Activated CD4-positive, alpha-beta T cell treated with anti-CD3 and anti-CD28 coated beads, Interleukin-10, Interleukin-2, amounts not matched to agents 100 ng/mL and 50 ng/mL, durations not matched to agents 16 hours and 8 hours (primary cell): Measurements from ENCODE around the gene LRFN4.
"Not testable (repeated sequence)": the region's sequence is repeated elsewhere in the genome, so short reads cannot be mapped to it uniquely, and the experiment has no call there.

Source experiments
- DNase-seq: peaks from one replicate; pipeline ENCODE4 v3.0.0-alpha.2; 2020

Gene LRFN4

DNA sequence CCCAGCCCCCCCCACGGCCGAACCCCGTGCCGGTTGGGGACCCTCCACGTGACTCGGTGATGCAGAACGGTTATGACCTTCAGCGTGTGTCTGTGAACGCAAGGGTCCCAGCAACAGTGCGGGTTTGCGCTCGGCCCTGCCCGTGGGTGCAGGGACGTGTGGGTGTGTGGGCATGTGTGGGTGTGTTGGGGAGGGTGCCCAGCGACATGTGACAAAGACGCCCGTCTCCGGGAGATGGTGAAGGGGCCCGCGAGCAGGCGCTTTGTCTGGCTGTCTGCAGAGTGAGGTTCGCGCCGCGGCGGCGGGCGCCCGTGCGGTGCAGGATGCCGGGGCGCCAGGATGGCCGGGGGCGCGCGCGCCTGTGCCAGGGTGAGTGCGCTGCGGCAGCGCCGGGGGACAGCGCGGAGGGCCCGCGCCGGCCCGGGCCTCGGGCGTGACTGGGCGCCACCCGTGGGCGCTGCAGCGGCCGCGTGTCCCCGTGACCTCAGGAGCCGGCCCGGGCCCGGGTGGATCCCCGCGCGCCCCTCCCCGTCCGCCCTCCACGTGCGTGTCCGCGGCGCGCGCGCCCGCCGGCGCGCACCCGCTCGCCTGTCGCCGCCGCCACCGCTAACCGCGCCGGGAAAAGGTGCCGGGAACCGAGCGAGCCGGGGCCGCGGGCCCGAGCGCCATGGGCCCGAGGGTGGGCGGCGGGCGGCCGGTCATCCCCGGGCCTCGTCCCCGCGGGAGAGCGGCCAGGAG lies at the start of gene LRFN4:
LRFN4 (plus strand) TSS at position 569 of the 738 bp plus-strand sequence. CDS start 681 bp downstream, outside the sequence.
- peak; percentile 52 for DNase-seq

DNA sequence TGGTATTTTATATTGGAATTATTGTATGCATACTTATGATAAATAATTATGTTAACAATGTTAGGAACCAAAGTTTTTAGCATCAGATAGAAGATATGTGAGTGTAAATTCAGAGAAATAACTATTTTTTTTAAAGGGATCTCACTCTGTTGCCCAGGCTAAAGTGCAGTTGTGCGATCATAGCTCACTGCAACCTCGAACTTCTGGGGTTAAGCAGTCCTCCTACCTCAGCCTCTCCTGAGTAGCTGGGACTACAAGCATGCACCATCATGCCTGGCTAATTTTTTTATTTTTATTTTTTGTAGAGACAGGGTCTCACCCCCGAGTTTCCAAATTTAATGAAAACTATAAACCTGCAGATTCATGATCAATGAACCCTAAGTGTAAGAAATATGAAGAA lies 47.3 kb upstream of the LRFN4 start:
- DNase-seq = no peak

DNA sequence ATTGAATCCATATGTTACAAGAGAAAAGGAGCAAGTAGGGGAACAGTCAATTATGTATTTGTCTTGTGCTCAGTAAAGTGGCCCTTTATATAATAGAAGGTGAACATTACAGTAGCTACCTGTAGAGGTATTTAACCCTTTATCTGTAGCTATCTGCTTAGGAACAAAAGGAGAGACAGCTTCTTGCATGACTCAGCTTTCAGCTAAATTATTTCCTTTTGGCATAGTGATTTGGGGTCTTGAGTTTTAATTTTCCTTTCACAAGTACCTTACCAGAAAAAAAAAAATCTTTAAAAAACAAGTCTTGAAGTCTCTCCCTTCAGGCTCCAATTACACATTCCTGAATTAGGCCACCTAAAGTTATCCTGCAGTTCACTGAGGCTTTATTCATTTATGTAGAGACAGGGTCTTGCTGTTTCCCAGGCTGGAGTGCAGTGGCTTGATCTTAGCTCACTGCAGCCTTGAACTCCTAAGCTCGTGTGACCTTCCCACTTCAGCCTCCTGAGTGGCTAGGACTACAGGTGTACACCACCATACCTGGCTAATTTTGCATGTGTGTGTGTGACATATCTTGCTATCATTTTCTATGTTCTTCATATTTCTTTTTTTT lies 46.2 kb upstream of the LRFN4 start:
- no peak for DNase-seq

GRCh38 chr11:66814678-66815077 lies 42.2 kb upstream of the LRFN4 start:
- DNase-seq = no peak

DNA sequence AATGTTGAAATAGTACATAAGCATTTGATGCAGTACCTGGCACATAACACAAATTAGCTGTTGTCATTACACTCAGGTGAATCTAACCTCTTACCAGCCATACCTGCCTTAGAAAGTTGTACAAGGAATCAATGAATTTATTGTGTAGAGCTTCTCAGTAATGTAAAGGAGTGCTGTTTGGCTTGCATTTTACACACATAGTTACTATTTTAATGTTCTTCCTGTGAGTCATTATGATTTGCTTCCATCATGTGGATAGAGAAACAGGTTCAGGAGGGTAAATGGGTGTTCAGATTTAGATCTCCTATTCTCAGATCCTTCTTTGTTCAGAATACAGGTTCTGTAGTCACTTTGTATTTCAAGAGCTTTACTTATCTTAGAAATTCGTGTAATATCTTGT lies 41.2 kb upstream of the LRFN4 start:
- no peak for DNase-seq

DNA sequence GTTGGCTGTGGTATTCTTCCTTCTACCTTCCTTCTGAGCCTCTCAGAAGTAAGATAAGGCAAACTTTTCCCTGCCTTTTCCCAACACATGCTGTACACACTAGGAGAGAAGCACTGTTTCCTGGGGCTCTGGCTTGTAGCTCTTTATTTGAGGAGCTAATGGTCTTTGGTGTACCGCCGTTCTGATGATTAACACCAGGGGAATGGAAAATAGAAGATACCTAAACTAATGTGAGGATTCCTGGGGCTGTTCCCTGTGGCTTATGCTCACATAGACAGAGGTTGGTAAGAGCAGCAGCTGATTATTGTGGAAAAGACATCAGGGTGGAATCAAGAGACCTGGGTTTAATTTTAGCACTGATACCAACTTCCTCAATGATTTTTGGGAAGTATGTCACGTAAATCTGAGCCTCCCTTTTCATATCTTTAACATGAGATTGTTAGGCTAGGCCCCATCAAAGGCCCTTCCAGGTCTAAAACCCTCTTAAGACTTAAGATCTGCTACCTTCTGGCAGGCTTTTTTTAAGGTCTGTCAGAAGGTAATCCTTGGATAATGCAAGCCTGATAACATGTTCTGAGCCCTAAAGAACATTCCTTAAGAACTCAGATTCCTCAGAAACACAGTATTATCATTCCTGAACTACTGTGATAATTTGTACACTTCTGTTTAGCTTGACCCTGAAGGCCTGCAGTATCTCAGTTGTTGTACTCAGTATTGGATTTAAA lies 38.5 kb upstream of the LRFN4 start:
- DNase-seq = no peak

DNA sequence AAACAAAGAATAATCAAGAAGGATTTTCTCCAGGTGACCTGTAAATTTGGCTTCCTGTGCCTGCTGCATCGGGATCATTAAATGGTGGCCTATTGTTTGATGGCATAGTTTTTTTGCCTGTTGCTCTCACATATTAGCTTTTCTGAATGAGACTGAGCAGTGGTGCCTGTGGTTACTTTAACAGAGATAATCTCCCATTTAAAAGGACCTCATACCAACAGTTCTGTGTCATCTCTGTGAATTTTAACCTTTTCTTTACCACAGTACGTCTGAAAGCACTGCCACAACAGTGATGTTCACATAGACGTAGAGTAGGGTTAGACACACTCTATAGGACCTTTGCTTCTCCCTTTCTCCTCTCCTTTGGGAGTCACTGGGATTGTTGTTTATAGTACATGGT lies 36.5 kb upstream of the LRFN4 start:
- no peak for DNase-seq

DNA sequence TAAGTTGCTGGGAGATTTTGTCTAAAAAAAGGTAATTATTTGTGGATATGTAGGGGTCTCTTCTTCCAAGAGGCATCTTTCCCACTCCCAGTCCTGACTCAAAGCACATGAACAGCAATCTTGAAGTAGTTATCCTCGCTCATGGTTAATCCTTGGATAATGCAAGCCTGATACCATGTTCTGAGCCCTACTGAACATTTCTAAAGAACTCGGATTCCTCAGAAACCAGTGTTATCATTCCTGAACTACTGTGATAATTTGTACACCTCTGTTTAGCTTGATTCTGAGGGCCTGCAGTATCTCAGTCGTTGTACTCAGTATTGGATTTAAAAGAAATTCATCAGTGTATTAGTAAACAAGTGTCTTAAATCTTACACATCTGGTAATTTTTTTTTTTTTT lies 36.0 kb upstream of the LRFN4 start:
- DNase-seq = no peak

DNA sequence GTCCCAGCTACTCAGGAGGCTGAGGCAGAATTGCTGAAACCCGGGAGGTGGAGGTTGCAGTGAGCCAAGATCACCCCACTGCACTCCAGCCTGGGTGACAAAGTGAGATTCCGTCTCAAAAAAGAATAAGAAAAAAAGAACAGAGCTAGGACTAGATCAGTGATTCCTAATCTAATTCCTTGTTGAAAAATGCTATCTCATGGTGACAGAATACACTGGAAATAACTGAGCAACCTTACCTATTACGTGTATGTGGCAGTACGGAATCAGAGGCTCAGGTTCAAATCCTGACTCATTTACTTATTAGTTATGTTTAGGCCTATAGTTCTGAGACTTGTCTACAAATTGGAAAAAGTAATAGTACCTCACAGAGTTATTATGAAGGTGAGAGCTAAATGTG lies 33.2 kb upstream of the LRFN4 start:
- no peak for DNase-seq

DNA sequence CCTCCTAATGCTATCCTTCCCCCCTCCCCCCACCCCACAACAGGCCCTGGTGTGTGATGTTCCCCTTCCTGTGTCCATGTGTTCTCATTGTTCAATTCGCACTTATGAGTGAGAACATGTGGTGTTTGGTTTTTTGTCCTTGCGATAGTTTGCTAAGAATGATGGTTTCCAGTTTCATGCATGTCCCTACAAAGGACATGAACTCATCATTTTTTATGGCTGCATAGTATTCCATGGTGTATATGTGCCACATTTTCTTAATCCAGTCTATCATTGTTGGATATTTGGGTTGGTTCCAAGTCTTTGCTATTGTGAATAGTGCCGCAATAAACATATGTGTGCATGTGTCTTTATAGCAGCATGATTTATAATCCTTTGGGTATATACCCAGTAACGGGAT lies 32.3 kb upstream of the LRFN4 start:
- not testable (repeated sequence) for DNase-seq

DNA sequence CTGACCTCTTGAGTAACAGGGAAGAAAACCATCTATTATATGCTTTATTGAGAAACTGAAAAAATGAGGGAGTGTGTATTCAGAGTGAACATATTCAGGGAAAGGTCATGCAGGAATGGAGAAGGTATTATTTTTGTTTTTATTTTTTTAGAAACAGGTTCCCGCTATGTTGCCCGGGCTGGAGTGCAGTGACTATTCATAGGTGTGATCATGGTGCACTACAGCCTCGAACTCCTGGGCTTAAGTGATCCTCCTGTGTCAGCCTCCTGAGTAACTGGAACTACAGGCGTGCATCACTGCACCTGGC lies 22.4 kb upstream of the LRFN4 start:
- DNase-seq = no peak

GRCh38 chr11:66834943-66835342 lies 21.9 kb upstream of the LRFN4 start:
- no peak for DNase-seq

GRCh38 chr11:66835768-66836405 lies 21.0 kb upstream of the LRFN4 start:
- no peak for DNase-seq

GRCh38 chr11:66840317-66841091 lies 16.4 kb upstream of the LRFN4 start:
- DNase-seq = no peak

GRCh38 chr11:66841861-66842260 lies 15.0 kb upstream of the LRFN4 start:
- no peak for DNase-seq

DNA sequence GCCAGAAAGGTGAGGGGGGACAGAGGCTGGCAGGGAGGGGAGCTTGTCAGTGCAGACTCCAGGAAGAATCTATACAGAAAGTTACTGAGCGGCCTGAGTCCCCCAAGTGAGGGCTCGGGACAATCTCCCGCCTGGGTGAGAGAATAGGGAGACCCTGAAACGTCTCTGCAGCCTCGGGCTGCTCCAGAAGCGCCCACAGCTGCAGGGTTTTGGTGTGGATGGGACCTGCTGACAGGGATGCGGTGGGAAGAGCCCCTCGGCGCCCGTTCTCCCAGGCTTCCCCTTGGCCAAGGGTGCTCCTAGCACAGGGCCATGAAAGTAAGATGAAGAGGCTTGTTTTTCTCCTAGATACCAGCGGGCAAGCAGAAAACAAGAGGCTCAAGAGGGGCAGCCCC lies 14.4 kb upstream of the LRFN4 start:
- no peak for DNase-seq

DNA sequence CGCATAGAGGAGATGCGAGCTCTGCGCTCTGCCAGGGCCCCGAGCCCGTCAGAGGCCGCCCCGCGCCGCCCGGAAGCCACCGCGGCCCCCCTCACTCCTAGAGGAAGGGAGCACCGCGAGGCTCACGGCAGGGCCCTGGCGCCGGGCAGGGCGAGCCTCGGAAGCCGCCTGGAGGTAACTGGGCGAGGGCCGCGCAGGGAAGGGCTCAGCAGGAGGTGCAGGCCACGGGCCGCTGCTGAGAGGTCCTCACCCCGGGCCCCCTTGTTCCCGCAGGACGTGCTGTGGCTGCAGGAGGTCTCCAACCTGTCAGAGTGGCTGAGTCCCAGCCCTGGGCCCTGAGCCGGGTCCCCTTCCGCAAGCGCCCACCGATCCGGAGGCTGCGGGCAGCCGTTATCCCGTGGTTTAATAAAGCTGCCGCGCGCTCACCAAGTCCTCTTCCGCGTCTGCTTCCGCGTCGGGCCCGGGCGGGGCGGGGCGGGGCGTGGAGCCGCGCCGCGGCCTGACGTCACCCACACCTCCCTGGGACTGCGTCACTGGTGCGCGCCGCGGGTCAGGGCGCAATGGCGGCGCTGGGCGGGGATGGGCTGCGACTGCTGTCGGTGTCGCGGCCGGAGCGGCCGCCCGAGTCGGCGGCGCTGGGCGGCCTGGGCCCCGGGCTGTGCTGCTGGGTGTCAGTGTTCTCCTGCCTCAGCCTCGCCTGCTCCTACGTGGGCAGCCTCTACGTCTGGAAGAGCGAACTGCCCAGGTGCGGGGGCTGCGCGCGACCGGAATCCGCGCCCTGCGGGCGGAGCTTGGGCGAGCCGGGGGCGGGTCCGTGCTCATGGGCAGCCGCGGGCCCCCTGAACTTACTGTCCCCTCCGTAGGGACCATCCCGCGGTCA lies 13.7 kb upstream of the LRFN4 start, which contains the start of gene RCE1:
RCE1 (plus strand) TSS at position 546 of the 880 bp plus-strand sequence; CDS start at position 561, 15 bp downstream.
- DNase-seq = peak; percentile 95

- no peak for DNase-seq
Measured at GRCh38 chr11:66843776-66844495, 12.9 kb upstream of the LRFN4 start.

DNA sequence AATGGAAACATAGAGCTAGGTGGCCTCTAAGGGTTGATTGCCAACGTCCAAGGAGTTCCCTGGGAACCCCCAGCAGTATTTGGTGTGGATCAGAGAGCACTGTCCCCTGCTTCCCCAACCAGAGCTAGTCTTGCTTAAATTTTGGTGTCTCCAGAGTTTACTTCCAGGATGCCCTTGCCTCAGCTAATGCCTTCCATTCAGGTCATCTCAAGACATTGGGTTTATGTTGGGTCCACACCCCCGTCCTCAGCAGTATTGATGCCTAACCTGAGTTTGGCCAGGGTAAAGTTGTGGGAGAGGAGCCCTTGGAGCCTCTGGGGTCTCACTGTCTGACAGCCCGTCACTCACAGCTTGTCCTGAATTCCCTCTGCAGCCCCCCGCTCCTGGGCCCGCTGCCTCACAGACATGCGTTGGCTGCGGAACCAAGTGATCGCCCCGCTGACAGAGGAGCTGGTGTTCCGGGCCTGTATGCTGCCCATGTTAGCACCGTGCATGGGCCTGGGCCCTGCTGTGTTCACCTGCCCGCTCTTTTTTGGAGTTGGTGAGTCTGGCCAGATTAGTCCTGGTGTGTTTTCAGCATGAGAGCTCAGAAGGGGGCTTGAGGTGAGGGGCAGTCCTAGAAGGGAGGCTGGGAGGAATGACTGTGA lies 12.2 kb upstream of the LRFN4 start:
- no peak for DNase-seq

GRCh38 chr11:66845143-66845875 lies 11.6 kb upstream of the LRFN4 start:
- no peak for DNase-seq
